ENCODE measurements around the gene PRKCQ.

Gene PRKCQ

DNA sequence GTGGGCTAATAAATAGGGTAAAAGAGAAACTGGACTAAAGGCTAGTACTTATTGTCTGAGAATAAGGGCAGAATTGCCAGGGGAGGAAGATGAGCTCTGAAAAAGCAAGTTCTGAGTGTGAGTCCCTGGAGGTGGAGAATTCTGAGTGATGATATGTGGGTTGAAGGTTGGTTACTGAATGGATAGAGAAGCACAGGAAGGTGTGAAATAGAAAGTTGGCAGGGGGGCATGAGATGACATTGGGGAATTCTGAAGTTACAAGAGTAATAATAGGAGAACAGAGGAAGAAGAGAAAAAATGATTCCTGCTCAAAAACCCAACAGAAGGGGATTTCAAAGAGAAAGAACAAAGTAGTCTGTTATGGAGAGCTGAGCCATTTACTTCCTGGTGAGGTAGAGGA, 76.9 kb downstream of the PRKCQ start:
- Histone ChIP-seq H3K27ac (ENCODE audit: low read length) (no peak overlapping the region), H3K9ac (ENCODE audit: low read length) (no peak overlapping the region), H3K4me2 (ENCODE audit: low read depth, low read length) (no peak overlapping the region), H3K4me1 (ENCODE audit: low read length) (peaks cover 11% of the 10 kb centered on the region), H3K27me3 (replicated peaks; ENCODE audit: insufficient read depth, low read length) (no peaks in the 10 kb centered on the region), H3K9me3 (replicated peaks; ENCODE audit: insufficient read depth, low read length) (no peaks in the 10 kb centered on the region), H3K9me2 (replicated peaks; ENCODE audit: insufficient read depth, low read length) (no peaks in the 10 kb centered on the region), H3K79me2 (ENCODE audit: low read length) (no peaks in the 10 kb centered on the region), H3K4me3 (ENCODE audit: low read length) (no peak overlapping the region), H4K20me1 (ENCODE audit: insufficient read depth, low read length) (no peaks in the 10 kb centered on the region), H3F3A (ENCODE audit: insufficient read depth, low read length) (no peaks in the 10 kb centered on the region), H2AFZ (ENCODE audit: low read length) (no peak overlapping the region), H3K36me3 (replicated peaks; ENCODE audit: insufficient read depth, low read length) (no peaks in the 10 kb centered on the region)
- TF ChIP-seq EZH2phosphoT487 (IDR thresholded peaks at IDR 0.05; ENCODE audit: low read length) (no peak), EZH2 (optimal IDR thresholded peaks at IDR 0.05; ENCODE audit: low read depth, low read length) (no peak)
- TF ChIP-seq, protein P1, sequence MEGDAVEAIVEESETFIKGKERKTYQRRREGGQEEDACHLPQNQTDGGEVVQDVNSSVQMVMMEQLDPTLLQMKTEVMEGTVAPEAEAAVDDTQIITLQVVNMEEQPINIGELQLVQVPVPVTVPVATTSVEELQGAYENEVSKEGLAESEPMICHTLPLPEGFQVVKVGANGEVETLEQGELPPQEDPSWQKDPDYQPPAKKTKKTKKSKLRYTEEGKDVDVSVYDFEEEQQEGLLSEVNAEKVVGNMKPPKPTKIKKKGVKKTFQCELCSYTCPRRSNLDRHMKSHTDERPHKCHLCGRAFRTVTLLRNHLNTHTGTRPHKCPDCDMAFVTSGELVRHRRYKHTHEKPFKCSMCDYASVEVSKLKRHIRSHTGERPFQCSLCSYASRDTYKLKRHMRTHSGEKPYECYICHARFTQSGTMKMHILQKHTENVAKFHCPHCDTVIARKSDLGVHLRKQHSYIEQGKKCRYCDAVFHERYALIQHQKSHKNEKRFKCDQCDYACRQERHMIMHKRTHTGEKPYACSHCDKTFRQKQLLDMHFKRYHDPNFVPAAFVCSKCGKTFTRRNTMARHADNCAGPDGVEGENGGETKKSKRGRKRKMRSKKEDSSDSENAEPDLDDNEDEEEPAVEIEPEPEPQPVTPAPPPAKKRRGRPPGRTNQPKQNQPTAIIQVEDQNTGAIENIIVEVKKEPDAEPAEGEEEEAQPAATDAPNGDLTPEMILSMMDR (IDR thresholded peaks at IDR 0.05; ENCODE audit: low read length): no peak
- no peak for DNase-seq

DNA sequence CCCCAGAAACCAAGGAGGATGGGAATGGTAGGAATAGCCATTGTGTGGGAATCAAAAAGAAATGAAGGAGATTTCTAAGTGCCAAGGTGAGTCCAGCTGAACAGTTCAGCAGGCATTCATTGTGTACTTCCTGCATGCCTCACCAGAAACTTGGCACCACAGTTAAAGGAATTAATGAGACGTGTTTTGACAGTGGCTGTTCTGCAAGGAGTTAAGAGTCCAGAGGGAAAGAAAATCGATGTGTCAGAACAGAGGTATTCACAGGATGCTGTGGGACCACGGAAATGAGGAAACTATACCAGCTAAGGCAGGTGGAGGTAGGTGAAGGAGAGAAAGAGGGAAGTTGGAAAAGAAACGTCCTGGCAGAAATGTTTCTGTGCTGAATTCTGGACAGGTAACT, 78.1 kb downstream of the PRKCQ start:
- no peaks in the 10 kb centered on the region for H3K79me2 ChIP-seq (ENCODE audit: low read length)

DNA sequence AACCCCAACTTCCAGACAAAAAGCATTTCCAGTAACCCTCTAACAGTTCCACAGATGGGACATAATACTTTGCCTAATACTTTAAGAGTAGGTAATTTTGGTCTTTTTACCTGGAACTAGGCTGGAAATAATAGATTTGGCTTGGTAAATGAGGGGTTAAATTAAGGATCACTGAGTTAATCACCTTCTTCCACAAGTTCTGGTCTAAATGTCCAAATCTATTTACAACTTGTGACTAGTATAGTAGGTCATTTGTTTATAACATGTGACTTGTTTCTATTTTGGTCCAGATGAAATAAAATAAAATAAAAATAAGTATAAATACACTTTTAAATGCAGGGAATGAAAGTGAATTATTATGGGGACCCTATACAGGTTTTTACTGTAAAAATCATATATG, 80.1 kb downstream of the PRKCQ start:
- Histone ChIP-seq H3K4me1 (ENCODE audit: low read length) (peaks cover 11% of the 10 kb centered on the region), H3F3A (ENCODE audit: insufficient read depth, low read length) (no peaks in the 10 kb centered on the region), H3K36me3 (replicated peaks; ENCODE audit: insufficient read depth, low read length) (no peaks in the 10 kb centered on the region), H3K9ac (ENCODE audit: low read length) (no peak overlapping the region), H3K79me2 (ENCODE audit: low read length) (no peaks in the 10 kb centered on the region), H3K4me2 (ENCODE audit: low read depth, low read length) (no peak overlapping the region), H3K4me3 (ENCODE audit: low read length) (no peak overlapping the region), H3K9me3 (replicated peaks; ENCODE audit: insufficient read depth, low read length) (no peaks in the 10 kb centered on the region), H3K27ac (ENCODE audit: low read length) (no peak overlapping the region), H4K20me1 (ENCODE audit: insufficient read depth, low read length) (no peaks in the 10 kb centered on the region), H2AFZ (ENCODE audit: low read length) (no peak overlapping the region), H3K27me3 (replicated peaks; ENCODE audit: insufficient read depth, low read length) (no peaks in the 10 kb centered on the region), H3K9me2 (replicated peaks; ENCODE audit: insufficient read depth, low read length) (no peaks in the 10 kb centered on the region)
- no peak for DNase-seq
- TF ChIP-seq EZH2 (optimal IDR thresholded peaks at IDR 0.05; ENCODE audit: low read depth, low read length): no peak
- TF ChIP-seq EZH2phosphoT487 (IDR thresholded peaks at IDR 0.05; ENCODE audit: low read length): no peak
- TF ChIP-seq, protein P1 (IDR thresholded peaks at IDR 0.05; ENCODE audit: low read length): no peak

More for the DNA sequence above, 78.1 kb downstream of the PRKCQ start:
- H4K20me1 ChIP-seq (ENCODE audit: insufficient read depth, low read length): no peaks in the 10 kb centered on the region
- no peak for DNase-seq
- H3K27me3 ChIP-seq (replicated peaks; ENCODE audit: insufficient read depth, low read length): no peaks in the 10 kb centered on the region
- no peak overlapping the region for H2AFZ ChIP-seq (ENCODE audit: low read length)
- H3F3A ChIP-seq (ENCODE audit: insufficient read depth, low read length): no peaks in the 10 kb centered on the region
- no peaks in the 10 kb centered on the region for H3K9me3 ChIP-seq (replicated peaks; ENCODE audit: insufficient read depth, low read length)
- no peak overlapping the region for H3K27ac ChIP-seq (ENCODE audit: low read length)
- no peaks in the 10 kb centered on the region for H3K36me3 ChIP-seq (replicated peaks; ENCODE audit: insufficient read depth, low read length)
- H3K9ac ChIP-seq (ENCODE audit: low read length): no peak overlapping the region
- H3K9me2 ChIP-seq (replicated peaks; ENCODE audit: insufficient read depth, low read length): no peaks in the 10 kb centered on the region
- no peak overlapping the region for H3K4me3 ChIP-seq (ENCODE audit: low read length)
- H3K4me1 ChIP-seq (ENCODE audit: low read length): peaks cover 11% of the 10 kb centered on the region
- no peak overlapping the region for H3K4me2 ChIP-seq (ENCODE audit: low read depth, low read length)
- TF ChIP-seq EZH2 (optimal IDR thresholded peaks at IDR 0.05; ENCODE audit: low read depth, low read length): no peak
- no peak for TF ChIP-seq EZH2phosphoT487 (IDR thresholded peaks at IDR 0.05; ENCODE audit: low read length)
- TF ChIP-seq, protein P1 (IDR thresholded peaks at IDR 0.05; ENCODE audit: low read length): no peak

Measured in MM.1S (cell line).